Panc1 (cell line): ENCODE data around the gene CCND1.
A peak's percentile ranks its signal among the peaks of the same experiment; 100 is the strongest.

ENCODE experiments used
- CTCF ChIP-seq: fragments of 450-650 bp; IDR thresholded peaks from 2 replicates; pipeline ENCODE4 v1.5.1; 2017; ENCODE audit warnings: mild to moderate bottlenecking
- REST ChIP-seq, 2 experiments: IDR thresholded peaks; 2 replicates each; pipeline ENCODE4 v1.6.1; 2011 to 2012; ENCODE audit warnings: low read depth in 2 of 2, control low read depth in 1 of 2, low read length in 1 of 2, mild to moderate bottlenecking in 1 of 2, moderate library complexity in 1 of 2; ENCODE audit not compliant: insufficient read depth in 1 of 2
- SIN3A ChIP-seq: IDR thresholded peaks from 2 replicates; pipeline ENCODE4 v1.6.1; 2012; ENCODE audit warnings: low read depth, mild to moderate bottlenecking, low read length, moderate library complexity, borderline replicate concordance; ENCODE audit not compliant: insufficient read depth

- no peak for TF ChIP-seq REST (IDR thresholded peaks at IDR 0.05; ENCODE audit: insufficient read depth in 1 of 2, low read depth in 2 of 2, low read length in 1 of 2)
- peak; percentile 99 for TF ChIP-seq CTCF
- no peak for TF ChIP-seq SIN3A
Observed at GRCh38 chr11:69670158-69670845, 29.3 kb downstream of the CCND1 start.
